Sigmoid colon (tissue), 7 donors: ENCODE data around the gene PHKG2. TPM values are rescaled to one million over a fixed set of nuclear protein-coding genes. Genes with fewer than 3 reads are reported as not detected.
A peak's percentile ranks its signal among the peaks of the same experiment; 100 is the strongest.

Experiments
- DNase-seq: peaks from one replicate; pipeline ENCODE4 v3.0.0-alpha.2; 2019
- H3K27ac ChIP-seq, 4 donors: fragments of 200-600 bp; sonication (generic); one replicate each; pipeline ENCODE4 v1.5.1; 2016 to 2019; ENCODE audit warnings: mild to moderate bottlenecking in 1 of 4
- H3K27me3 ChIP-seq, 3 donors: fragments of 200-600 bp; sonication (generic); one replicate each; pipeline ENCODE4 v1.5.1; 2019; ENCODE audit warnings: mild to moderate bottlenecking in 1 of 3
- H3K36me3 ChIP-seq, 4 donors: fragments of 200-600 bp; sonication (generic); one replicate each; pipeline ENCODE4 v1.5.1; 2016 to 2019
- H3K4me1 ChIP-seq, 4 donors: fragments of 200-600 bp; sonication (generic); one replicate each; pipeline ENCODE4 v1.5.1; 2017 to 2019
- H3K4me3 ChIP-seq, 4 donors: fragments of 200-600 bp; sonication (generic); one replicate each; pipeline ENCODE4 v1.5.1; 2017 to 2019; ENCODE audit warnings: mild to moderate bottlenecking in 2 of 4, moderate library complexity in 1 of 4
- H3K9me3 ChIP-seq, 4 donors: fragments of 200-600 bp in 3 of 4; sonication (generic) in 3 of 4; one replicate each; pipeline versions ENCODE4 v1.5.1 to v1.6.1; 2013 to 2019
- EP300 ChIP-seq, 4 donors: sonication (generic); formaldehyde crosslinking; IDR thresholded peaks; one replicate each; pipeline ENCODE4 v1.6.1; 2017; ENCODE audit warnings: antibody characterized with exemption in 4 of 4
- POLR2A ChIP-seq, 2 donors: fragments of 450-650 bp; IDR thresholded peaks; one replicate each; pipeline ENCODE4 v1.6.1; 2016; ENCODE audit warnings: antibody characterized with exemption in 2 of 2, mild to moderate bottlenecking in 2 of 2, moderate library complexity in 2 of 2
- POLR2AphosphoS5 ChIP-seq, 4 donors: sonication (generic); formaldehyde crosslinking; IDR thresholded peaks; one replicate each; pipeline ENCODE4 v1.6.1; 2017; ENCODE audit warnings: antibody characterized with exemption in 4 of 4
- WGBS, 2 donors: extraction: QIAGEN DNeasy Blood & Tissue Kit; methylation state at CpG; one replicate each; pipeline ENCODE4 v1.1.7; 2013; 5-methylcytosine and 5-hydroxymethylcytosine counted together
- intact Hi-C: fragments of 100-400 bp; cut with DNase I; formaldehyde crosslinking; loops from one replicate; pipeline ENCODE4 v1.15.1; 2023
- polyA plus RNA-seq, 3 donors: library from polyadenylated mRNA; stranded (reverse); fragments of 200-250 nt; gene quantifications; one replicate each; pipeline ENCODE4 v1.2.3, GENCODE V29; 2013
- total RNA-seq, 4 donors: library from RNA; depleted of rRNA; stranded (reverse); fragments of >200 nt; gene quantifications; one replicate each; pipeline ENCODE4 v1.1.0, GENCODE V29; 2016
- TF ChIP-seq, protein P1 (sequence below), 4 experiments: fragments of 450-650 bp in 3 of 4; fragments of 200-600 bp in 1 of 4; IDR thresholded peaks; one replicate each; pipeline ENCODE4 v1.5.1; 2016 to 2019; ENCODE audit warnings: antibody characterized with exemption in 4 of 4, mild to moderate bottlenecking in 3 of 4, moderate library complexity in 2 of 4
- donor health status: healthy with polysubstance abuse.
- donor health status: Bipolar disorder and iron deficiency.
- donor health status: healthy.

The PHKG2 gene
- total and polyA plus RNA-seq, 7 donors: 19.2 to 45.0 (median 23.8) TPM

- no peaks in the 10 kb centered on the region for H3K9me3 ChIP-seq
- 94% methylated on average over 20 of the region's 20 CpGs for WGBS, 2 donors
- intact Hi-C loops: no loop called here
- no peak overlapping the region for H3K27ac ChIP-seq
- H3K27me3 ChIP-seq: no peaks in the 10 kb centered on the region
- H3K4me1 ChIP-seq: peaks cover 0 to 10% (median 8%) of the 10 kb centered on the region in 4 donors
- DNase-seq: peak; percentile 50
- TF ChIP-seq EP300 (IDR thresholded peaks at IDR 0.05) (no peak), POLR2AphosphoS5 (IDR thresholded peaks at IDR 0.05) (no peak), POLR2A (IDR thresholded peaks at IDR 0.05) (no peak)
- TF ChIP-seq, protein P1, sequence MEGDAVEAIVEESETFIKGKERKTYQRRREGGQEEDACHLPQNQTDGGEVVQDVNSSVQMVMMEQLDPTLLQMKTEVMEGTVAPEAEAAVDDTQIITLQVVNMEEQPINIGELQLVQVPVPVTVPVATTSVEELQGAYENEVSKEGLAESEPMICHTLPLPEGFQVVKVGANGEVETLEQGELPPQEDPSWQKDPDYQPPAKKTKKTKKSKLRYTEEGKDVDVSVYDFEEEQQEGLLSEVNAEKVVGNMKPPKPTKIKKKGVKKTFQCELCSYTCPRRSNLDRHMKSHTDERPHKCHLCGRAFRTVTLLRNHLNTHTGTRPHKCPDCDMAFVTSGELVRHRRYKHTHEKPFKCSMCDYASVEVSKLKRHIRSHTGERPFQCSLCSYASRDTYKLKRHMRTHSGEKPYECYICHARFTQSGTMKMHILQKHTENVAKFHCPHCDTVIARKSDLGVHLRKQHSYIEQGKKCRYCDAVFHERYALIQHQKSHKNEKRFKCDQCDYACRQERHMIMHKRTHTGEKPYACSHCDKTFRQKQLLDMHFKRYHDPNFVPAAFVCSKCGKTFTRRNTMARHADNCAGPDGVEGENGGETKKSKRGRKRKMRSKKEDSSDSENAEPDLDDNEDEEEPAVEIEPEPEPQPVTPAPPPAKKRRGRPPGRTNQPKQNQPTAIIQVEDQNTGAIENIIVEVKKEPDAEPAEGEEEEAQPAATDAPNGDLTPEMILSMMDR (IDR thresholded peaks at IDR 0.05): no peak
- peaks cover 0 to 60% (median 19%) of the 10 kb centered on the region in 4 donors for H3K36me3 ChIP-seq
- H3K4me3 ChIP-seq: no peak overlapping the region
Observed at GRCh38 chr16:30755955-30756780, 7.9 kb downstream of the PHKG2 start.

DNA sequence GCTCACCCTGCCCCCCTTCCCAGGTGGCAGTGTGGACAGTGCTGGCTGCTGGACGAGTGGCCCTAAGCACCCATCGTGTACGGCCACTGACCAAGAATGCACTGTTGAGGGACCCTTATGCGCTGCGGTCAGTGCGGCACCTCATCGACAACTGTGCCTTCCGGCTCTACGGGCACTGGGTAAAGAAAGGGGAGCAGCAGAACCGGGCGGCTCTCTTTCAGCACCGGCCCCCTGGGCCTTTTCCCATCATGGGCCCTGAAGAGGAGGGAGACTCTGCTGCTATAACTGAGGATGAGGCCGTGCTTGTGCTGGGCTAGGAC lies 8.5 kb downstream of the PHKG2 start:
- TF ChIP-seq POLR2A (IDR thresholded peaks at IDR 0.05) (no peak), EP300 (IDR thresholded peaks at IDR 0.05) (no peak)
- TF ChIP-seq, protein P1 (IDR thresholded peaks at IDR 0.05): no peak
- peak; percentile 54 for DNase-seq
- no peaks in the 10 kb centered on the region for H3K27me3 ChIP-seq
- 97% methylated on average over 13 of the region's 13 CpGs for WGBS, 2 donors
- no peaks in the 10 kb centered on the region for H3K9me3 ChIP-seq
- H3K4me1 ChIP-seq: peaks cover 0 to 15% (median 11%) of the 10 kb centered on the region in 4 donors
- H3K4me3 ChIP-seq: no peak overlapping the region
- intact Hi-C loops: no loop called here
- peaks cover 0 to 54% (median 16%) of the 10 kb centered on the region in 4 donors for H3K36me3 ChIP-seq
- H3K27ac ChIP-seq: no peak overlapping the region

- Histone ChIP-seq H3K4me1 (peaks cover 0 to 16% (median 11%) of the 10 kb centered on the region in 4 donors), H3K27ac (no peak overlapping the region), H3K9me3 (no peaks in the 10 kb centered on the region), H3K4me3 (no peak overlapping the region), H3K36me3 (peaks cover 0 to 48% (median 16%) of the 10 kb centered on the region in 4 donors), H3K27me3 (no peaks in the 10 kb centered on the region)
- TF ChIP-seq EP300 (IDR thresholded peaks at IDR 0.05) (no peak), POLR2AphosphoS5 (IDR thresholded peaks at IDR 0.05) (no peak), POLR2A (IDR thresholded peaks at IDR 0.05) (no peak)
- TF ChIP-seq, protein P1 (IDR thresholded peaks at IDR 0.05): no peak
- intact Hi-C loops: no loop called here
- 92 to 95% methylated on average over 7 of the region's 7 CpGs for WGBS, 2 donors
- DNase-seq: peak; percentile 56
Observed at GRCh38 chr16:30757316-30757715, 9.1 kb downstream of the PHKG2 start.

- Histone ChIP-seq H3K9me3 (no peaks in the 10 kb centered on the region), H3K4me3 (no peak overlapping the region), H3K4me1 (peaks cover 0 to 32% (median 27%) of the 10 kb centered on the region in 4 donors), H3K27me3 (no peaks in the 10 kb centered on the region), H3K27ac (peak overlapping the region in 1 of 4 donors; percentile 41), H3K36me3 (peaks cover 4 to 40% (median 15%) of the 10 kb centered on the region in 4 donors)
- no peak for TF ChIP-seq POLR2A (IDR thresholded peaks at IDR 0.05)
- no peak for TF ChIP-seq EP300 (IDR thresholded peaks at IDR 0.05)
- TF ChIP-seq, protein P1 (IDR thresholded peaks at IDR 0.05): no peak
- TF ChIP-seq POLR2AphosphoS5 (IDR thresholded peaks at IDR 0.05): no peak
- 69 to 85% methylated on average over 10 of the region's 10 CpGs for WGBS, 2 donors
- intact Hi-C loops: no loop called here
- peak; percentile 66 for DNase-seq
Observed at GRCh38 chr16:30758988-30759491, 10.8 kb downstream of the PHKG2 start.
